Keratinocyte (primary cell): Measurements from ENCODE around the gene ANKRD1. TPM values are rescaled to one million over a fixed set of nuclear protein-coding genes. Genes with fewer than 3 reads are reported as not detected.
"Not testable (repeated sequence)": the region's sequence is repeated elsewhere in the genome, so short reads cannot be mapped to it uniquely, and the experiment has no call there.

Experiments used
- DNase-seq: peaks from one replicate; pipeline ENCODE4 v3.0.0-alpha.2; 2011; ENCODE audit warnings: low read depth, missing footprints, low spot score
- FAIRE-seq: peaks from 2 replicates; lab custom pipeline; 2011; peaks lifted over from hg19 to GRCh38; lab: Jason Lieb, UNC
- H2AFZ ChIP-seq: 2 replicates; pipeline ENCODE4 v1.6.0; 2012; ENCODE audit warnings: low read length, control low read depth, inconsistent platforms; ENCODE audit not compliant: control insufficient read depth
- H3K27ac ChIP-seq: 2 replicates; pipeline ENCODE4 v1.5.1; 2011; ENCODE audit warnings: low read length; ENCODE audit not compliant: control insufficient read depth, insufficient read depth
- H3K27me3 ChIP-seq: 3 replicates; pipeline ENCODE4 v1.6.0; 2011; ENCODE audit warnings: low read length; ENCODE audit not compliant: control insufficient read depth, insufficient read depth; ENCODE audit errors: extremely low read depth
- H3K36me3 ChIP-seq, 2 experiments: 2 replicates in 1 of 2; 3 replicates in 1 of 2; pipeline ENCODE4 v1.5.1; 2011; ENCODE audit warnings: low read length in 2 of 2, mild to moderate bottlenecking in 1 of 2; ENCODE audit not compliant: control insufficient read depth in 2 of 2, insufficient read depth in 2 of 2; ENCODE audit errors: extremely low read depth in 1 of 2
- H3K4me1 ChIP-seq: 3 replicates; pipeline ENCODE4 v1.5.1; 2011; ENCODE audit warnings: low read length; ENCODE audit not compliant: control insufficient read depth, insufficient read depth; ENCODE audit errors: extremely low read depth
- H3K4me2 ChIP-seq: 3 replicates; pipeline ENCODE4 v1.6.0; 2011; ENCODE audit warnings: low read depth, low read length; ENCODE audit not compliant: control insufficient read depth, insufficient read depth; ENCODE audit errors: extremely low read depth
- H3K4me3 ChIP-seq, 3 experiments: fragments of 200-600 bp in 1 of 3; sonication (generic) in 1 of 3; 2 replicates in 2 of 3; 3 replicates in 1 of 3; pipeline ENCODE4 v1.5.1; 2011 to 2016; ENCODE audit warnings: low read length in 3 of 3, mild to moderate bottlenecking in 3 of 3, control low read depth in 2 of 3, inconsistent platforms in 1 of 3, low read depth in 1 of 3, mixed read lengths in 1 of 3, mixed run types in 1 of 3, moderate library complexity in 1 of 3; ENCODE audit not compliant: control insufficient read depth in 2 of 3, insufficient read depth in 2 of 3; ENCODE audit errors: extremely low read depth in 1 of 3
- H3K79me2 ChIP-seq: 2 replicates; pipeline ENCODE4 v1.6.0; 2012; ENCODE audit warnings: low read length; ENCODE audit not compliant: control insufficient read depth, insufficient read depth
- H3K9ac ChIP-seq: 3 replicates; pipeline ENCODE4 v1.6.0; 2011; ENCODE audit warnings: low read length; ENCODE audit not compliant: control insufficient read depth, insufficient read depth; ENCODE audit errors: extremely low read depth
- H3K9me1 ChIP-seq: 3 replicates; pipeline ENCODE4 v1.6.0; 2011; ENCODE audit warnings: low read length; ENCODE audit not compliant: control insufficient read depth, insufficient read depth; ENCODE audit errors: extremely low read depth
- H3K9me3 ChIP-seq: 2 replicates; pipeline ENCODE4 v1.5.1; 2012; ENCODE audit warnings: low read depth, low read length; ENCODE audit not compliant: control insufficient read depth
- H4K20me1 ChIP-seq: 3 replicates; pipeline ENCODE4 v1.6.0; 2011; ENCODE audit warnings: low read length; ENCODE audit not compliant: control insufficient read depth, insufficient read depth; ENCODE audit errors: extremely low read depth
- CTCF ChIP-seq, 3 experiments: IDR thresholded peaks in 1 of 3; conservative IDR thresholded peaks in 1 of 3; optimal IDR thresholded peaks in 1 of 3; 2 replicates in 2 of 3; 3 replicates in 1 of 3; pipeline versions ENCODE3 to v1.5.1; 2011; ENCODE audit warnings: low read length in 3 of 3, mild to moderate bottlenecking in 3 of 3, moderate library complexity in 2 of 3, control low read depth in 1 of 3, inconsistent platforms in 1 of 3; ENCODE audit not compliant: insufficient read depth in 2 of 3; ENCODE audit errors: extremely low read depth in 1 of 3
- EZH2 ChIP-seq: IDR thresholded peaks from one replicate; pipeline ENCODE4 v1.6.1; 2012; ENCODE audit warnings: inconsistent platforms, mild to moderate bottlenecking, low read length, moderate library complexity
- dilution Hi-C: fragments of 300-500 bp; cut with MboI; formaldehyde crosslinking; loops from one replicate; pipeline ENCODE4 v1.7.0; 2020; ENCODE audit warnings: low sequenced_read_pairs; ENCODE audit not compliant: extremely low pct_ligation_motif_present
- polyA plus RNA-seq, 5 experiments: library from polyadenylated mRNA; depleted of rRNA in 3 of 5; stranded (reverse) in 3 of 5; stranded (forward) in 1 of 5; unstranded in 1 of 5; fragments of >200 nt; gene quantifications; 1 replicate in 1 of 5; 2 replicates in 3 of 5; 3 replicates in 1 of 5; pipeline versions ENCODE4 v1.2.1 to v1.2.3, GENCODE V29; 2011 to 2012; ENCODE audit warnings: missing spikeins in 2 of 5, low read depth in 1 of 5, low replicate concordance in 1 of 5

The ANKRD1 gene
- polyA plus RNA-seq, 1 donor (not counting 4 experiments of a cell fraction or from before 2014, with no cell fraction given) = 0.07 TPM

- H3K4me3 ChIP-seq = no peak overlapping the region
- H3K79me2 ChIP-seq = no peaks in the 10 kb centered on the region
- dilution Hi-C loops = no loop called here
- no peaks in the 10 kb centered on the region for H3K9me1 ChIP-seq
- H3K27me3 ChIP-seq = peaks cover 3% of the 10 kb centered on the region
- no peak overlapping the region for H3K27ac ChIP-seq
- no peaks in the 10 kb centered on the region for H4K20me1 ChIP-seq
- H3K9ac ChIP-seq = no peak overlapping the region
- no peak for TF ChIP-seq EZH2
- TF ChIP-seq CTCF (optimal IDR thresholded peaks at IDR 0.05 in 1 of 3, IDR thresholded peaks at IDR 0.05 in 1 of 3, conservative IDR thresholded peaks at IDR 0.05 in 1 of 3; ENCODE audit: extremely low read depth in 1 of 3, insufficient read depth in 2 of 3, low read length in 3 of 3) = no peak
- H3K9me3 ChIP-seq = no peaks in the 10 kb centered on the region
- DNase-seq (no peak), FAIRE-seq (no peak)
- no peaks in the 10 kb centered on the region for H3K36me3 ChIP-seq
- no peak overlapping the region for H2AFZ ChIP-seq
- H3K4me1 ChIP-seq = no peaks in the 10 kb centered on the region
- no peak overlapping the region for H3K4me2 ChIP-seq
These were observed 23.9 kb upstream of the ANKRD1 start for GRCh38 chr10:90944749-90945148.

GRCh38 chr10:90942980-90943379, 22.1 kb upstream of the ANKRD1 start:
- H3K36me3 ChIP-seq, H3K27me3 ChIP-seq, H3K79me2 ChIP-seq, H3K27ac ChIP-seq, H3K4me1 ChIP-seq, DNase-seq, H2AFZ ChIP-seq, H3K4me3 ChIP-seq, H3K9me3 ChIP-seq, H3K9ac ChIP-seq, H3K9me1 ChIP-seq, FAIRE-seq, H3K4me2 ChIP-seq, H4K20me1 ChIP-seq, dilution Hi-C loops: not testable (repeated sequence)

GRCh38 chr10:90939648-90940047, 18.8 kb upstream of the ANKRD1 start:
- TF ChIP-seq CTCF (optimal IDR thresholded peaks at IDR 0.05 in 1 of 3, IDR thresholded peaks at IDR 0.05 in 1 of 3, conservative IDR thresholded peaks at IDR 0.05 in 1 of 3; ENCODE audit: extremely low read depth in 1 of 3, insufficient read depth in 2 of 3, low read length in 3 of 3) (no peak), EZH2 (no peak)
- FAIRE-seq = no peak
- H3K4me3 ChIP-seq = no peak overlapping the region
- no peak overlapping the region for H3K4me2 ChIP-seq
- H3K27ac ChIP-seq = no peak overlapping the region
- H3K27me3 ChIP-seq = no peaks in the 10 kb centered on the region
- no peak overlapping the region for H2AFZ ChIP-seq
- DNase-seq = no peak
- no peaks in the 10 kb centered on the region for H3K9me1 ChIP-seq
- H3K36me3 ChIP-seq = no peaks in the 10 kb centered on the region
- H3K9ac ChIP-seq = no peak overlapping the region
- no peaks in the 10 kb centered on the region for H3K4me1 ChIP-seq
- H4K20me1 ChIP-seq = no peaks in the 10 kb centered on the region
- no peaks in the 10 kb centered on the region for H3K79me2 ChIP-seq
- no peaks in the 10 kb centered on the region for H3K9me3 ChIP-seq
- dilution Hi-C loops = no loop called here
